ENCODE measurements around the gene PCDH8.

The PCDH8 gene

DNA sequence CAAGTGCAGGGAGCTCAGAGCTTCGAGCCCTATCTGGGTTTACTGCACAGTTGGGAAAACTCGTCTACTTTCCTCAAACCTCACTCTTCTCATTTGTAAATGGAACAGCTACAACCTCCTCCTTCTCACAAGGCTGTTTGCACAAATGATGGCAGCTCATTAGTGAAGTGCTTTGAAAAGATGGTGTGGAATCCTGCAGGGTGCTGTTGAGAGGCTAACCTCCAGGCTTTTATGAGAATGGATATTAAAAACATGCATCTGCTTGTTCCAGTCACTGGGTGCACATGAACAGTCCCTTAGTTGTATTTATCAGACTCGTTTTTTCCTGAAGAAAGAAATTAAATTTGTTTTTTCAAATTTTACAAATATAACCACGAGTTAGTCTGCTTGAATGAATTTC lies 36.6 kb downstream of the PCDH8 start:
- no peak for DNase-seq

- DNase-seq: no peak
Observed at GRCh38 chr13:52810526-52810925, 37.9 kb downstream of the PCDH8 start.

GRCh38 chr13:52810011-52810410 lies 38.4 kb downstream of the PCDH8 start:
- DNase-seq: no peak

DNA sequence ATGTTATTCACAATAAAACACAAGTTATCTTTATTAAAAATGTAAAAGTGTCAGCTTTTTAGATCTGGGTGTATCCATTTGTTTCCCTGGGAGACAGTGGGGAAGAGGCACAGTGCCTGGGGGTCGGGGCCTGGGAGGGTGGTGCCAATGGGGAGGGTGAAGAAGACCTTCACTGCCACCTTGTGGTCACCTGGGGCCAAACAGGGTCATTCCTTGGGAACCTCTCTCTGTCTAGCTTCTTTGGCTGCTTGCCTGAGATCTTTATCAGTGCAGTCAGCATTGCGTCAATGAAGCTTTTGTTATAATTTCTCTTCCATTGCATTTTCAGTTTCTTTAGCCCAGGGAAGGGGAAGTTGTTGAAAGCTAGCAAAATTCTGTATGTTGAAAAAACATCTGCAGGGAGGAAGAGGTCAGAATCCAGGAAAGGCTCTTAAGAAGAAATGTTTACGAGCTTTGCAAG lies 39.1 kb downstream of the PCDH8 start:
- peak; percentile 65 for DNase-seq

GRCh38 chr13:52808842-52809219 lies 39.6 kb downstream of the PCDH8 start:
- DNase-seq: no peak

DNA sequence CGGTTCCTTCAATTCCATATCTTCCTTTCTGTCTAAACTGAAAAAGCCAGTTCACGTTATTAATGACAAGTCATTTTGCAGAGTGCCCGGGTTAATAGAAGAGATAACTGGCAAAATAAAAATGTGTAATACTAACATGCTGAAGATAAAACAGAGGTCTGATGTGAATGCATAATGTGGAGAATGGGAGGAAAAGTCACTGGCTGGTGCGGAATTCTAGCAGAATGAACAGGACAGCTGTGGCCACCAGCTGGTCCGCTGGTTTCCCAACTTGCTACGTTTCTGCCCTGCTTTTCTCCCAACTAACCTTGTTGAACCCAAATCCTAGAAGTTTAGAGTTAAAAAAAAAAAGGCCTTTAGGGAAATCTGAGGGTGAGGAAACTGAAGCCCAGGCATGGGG lies 42.4 kb downstream of the PCDH8 start:
- no peak for DNase-seq

- DNase-seq: no peak
Observed at GRCh38 chr13:52804202-52804641, 44.2 kb downstream of the PCDH8 start.

DNA sequence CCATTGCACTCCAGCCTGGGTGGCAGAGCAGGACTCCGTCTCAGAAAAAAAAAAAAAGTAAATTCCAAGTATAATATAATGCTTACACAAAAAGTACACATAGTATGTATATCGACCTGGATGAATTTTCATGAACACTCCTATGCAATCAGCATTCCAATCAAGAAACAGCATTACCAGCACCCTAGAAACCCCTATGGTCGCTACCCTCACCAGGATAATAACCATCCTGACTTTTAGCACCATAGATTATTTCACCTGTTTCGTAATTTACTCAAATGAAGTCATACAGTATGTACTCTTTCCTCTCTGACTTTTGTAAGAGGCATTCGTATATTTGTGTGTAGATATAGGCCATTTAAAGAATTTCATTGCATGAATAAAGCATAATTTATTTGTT lies 47.6 kb downstream of the PCDH8 start:
- DNase-seq: no peak

GRCh38 chr13:52798770-52799430 lies 49.5 kb downstream of the PCDH8 start:
- no peak for DNase-seq

DNA sequence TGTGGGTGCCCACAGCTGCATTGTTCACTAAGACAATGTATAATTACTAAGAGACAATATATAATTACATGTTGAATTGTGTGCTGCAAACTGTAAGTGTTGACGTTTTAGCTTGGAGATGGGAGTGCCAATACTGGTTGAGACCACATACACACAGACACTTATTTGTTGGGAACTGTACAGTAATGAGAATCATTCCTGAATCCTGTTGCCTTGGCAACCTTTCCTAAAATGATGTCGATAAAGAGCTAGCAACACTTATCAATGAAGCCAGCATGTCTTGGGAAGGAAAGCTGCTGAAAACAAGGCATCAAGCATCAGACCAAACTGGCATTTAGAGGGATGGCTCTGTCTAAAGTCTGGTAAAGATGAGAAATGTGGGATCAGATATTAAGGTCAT lies 51.3 kb downstream of the PCDH8 start:
- DNase-seq: no peak

DNA sequence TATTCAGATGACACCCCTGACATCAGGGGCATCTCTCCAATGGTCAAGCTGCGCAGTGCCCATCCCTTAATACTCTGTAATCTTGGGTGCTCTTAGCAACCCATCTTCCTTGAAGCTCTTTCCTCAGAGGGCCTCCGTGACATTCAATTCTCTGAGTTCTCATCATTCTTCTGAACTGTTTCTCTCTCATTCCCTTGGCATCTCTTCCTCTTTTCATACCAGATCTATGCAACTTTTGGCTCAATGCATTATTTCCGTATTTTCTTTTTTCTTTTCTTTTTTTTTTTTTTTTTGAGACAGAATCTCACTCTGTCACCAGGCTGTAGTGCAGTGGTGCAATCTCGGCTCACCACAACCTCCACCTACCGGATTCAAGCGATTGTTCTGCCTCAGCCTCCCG lies 53.9 kb downstream of the PCDH8 start:
- no peak for DNase-seq

DNA sequence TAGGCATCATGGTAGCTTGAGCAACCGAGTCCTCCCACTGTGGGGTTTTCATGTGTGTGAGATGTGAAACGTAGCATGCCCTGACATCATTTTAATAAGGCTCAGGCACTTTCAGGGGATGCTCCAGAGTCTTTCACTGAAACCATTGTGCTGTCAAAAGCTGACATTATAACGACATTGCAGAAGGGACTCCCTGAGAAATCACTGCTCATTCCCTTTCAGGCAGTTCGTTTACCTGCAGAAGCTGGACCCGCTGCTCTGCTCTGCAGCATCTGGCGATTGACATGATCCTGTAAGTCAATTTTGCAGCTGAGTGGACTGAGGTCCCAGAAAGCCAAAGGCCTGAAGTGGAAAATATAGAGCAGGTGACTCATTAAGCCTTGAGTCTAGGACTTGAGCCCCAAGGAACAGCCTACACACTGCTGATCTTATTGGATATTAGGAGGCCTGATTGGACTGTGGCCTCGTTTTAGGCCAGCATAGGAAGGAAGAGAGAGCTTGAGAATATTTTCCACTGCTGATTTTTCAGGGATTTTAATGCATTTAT lies 54.9 kb downstream of the PCDH8 start:
- no peak for DNase-seq
